T-helper 1 cell treated with Interleukin-12 subunit alpha and Interleukin-12 subunit beta and Interleukin-4 antibody, amounts not matched to agents 30 μg/mL and 1 μg/mL, for 36 hours (primary cell): ENCODE results near the gene CISH.
A peak's percentile ranks its signal among the peaks of the same experiment; 100 is the strongest.

Experiments used
- H3K27ac Mint-ChIP-seq: one replicate; pipeline ENCODE4 v1.8.0; 2021; ENCODE audit warnings: mild to moderate bottlenecking, mixed read lengths
- H3K27me3 Mint-ChIP-seq: one replicate; pipeline ENCODE4 v1.8.0; 2021; ENCODE audit warnings: low read depth, mixed read lengths
- H3K36me3 Mint-ChIP-seq: one replicate; pipeline ENCODE4 v1.8.0; 2021; ENCODE audit warnings: low read depth, mixed read lengths
- H3K4me1 Mint-ChIP-seq: one replicate; pipeline ENCODE4 v1.8.0; 2021; ENCODE audit warnings: low read depth, mixed read lengths
- H3K4me3 Mint-ChIP-seq: one replicate; pipeline ENCODE4 v1.8.0; 2021; ENCODE audit warnings: mild to moderate bottlenecking, moderate library complexity, mixed read lengths
- H3K9me3 Mint-ChIP-seq: one replicate; pipeline ENCODE4 v1.8.0; 2021; ENCODE audit warnings: mixed read lengths

CISH gene

GRCh38 chr3:50611464-50612233 is at the start of gene CISH:
TSS of gene CISH (minus strand) at chr3:50611774. CDS start at chr3:50611650, 124 bp downstream.
- peaks cover 68% of the 10 kb centered on the region for H3K36me3 Mint-ChIP-seq
- H3K4me1 Mint-ChIP-seq, result peaks cover 42% of the 10 kb centered on the region

GRCh38 chr3:50660386-50660785 is 48.8 kb upstream of the CISH start:
- Mint-ChIP-seq H3K36me3 (no peaks in the 10 kb centered on the region), H3K4me1 (peaks cover 7% of the 10 kb centered on the region), H3K27ac (no peak overlapping the region), H3K4me3 (no peak overlapping the region), H3K27me3 (no peaks in the 10 kb centered on the region), H3K9me3 (no peaks in the 10 kb centered on the region)

More at GRCh38 chr3:50611464-50612233, at the start of gene CISH:
- Mint-ChIP-seq H3K27me3 (no peaks in the 10 kb centered on the region), H3K4me3 (peak within 1 kb of the TSS; percentile 98), H3K9me3 (no peaks in the 10 kb centered on the region), H3K27ac (peak within 1 kb of the TSS; percentile 99)

- Mint-ChIP-seq H3K27me3 (no peaks in the 10 kb centered on the region), H3K4me3 (no peak overlapping the region), H3K4me1 (peaks cover 11% of the 10 kb centered on the region), H3K9me3 (no peaks in the 10 kb centered on the region), H3K27ac (no peak overlapping the region), H3K36me3 (peaks cover 4% of the 10 kb centered on the region)
Observed at GRCh38 chr3:50658831-50659230, 47.3 kb upstream of the CISH start.

- H3K27ac Mint-ChIP-seq, result no peak overlapping the region
- H3K4me1 Mint-ChIP-seq, result peaks cover 14% of the 10 kb centered on the region
- no peaks in the 10 kb centered on the region for H3K9me3 Mint-ChIP-seq
- no peak overlapping the region for H3K4me3 Mint-ChIP-seq
- H3K36me3 Mint-ChIP-seq, result peaks cover 4% of the 10 kb centered on the region
- no peaks in the 10 kb centered on the region for H3K27me3 Mint-ChIP-seq
Observed at GRCh38 chr3:50658416-50658815, 46.8 kb upstream of the CISH start.

GRCh38 chr3:50657816-50658215 is 46.2 kb upstream of the CISH start:
- no peak overlapping the region for H3K4me3 Mint-ChIP-seq
- H3K36me3 Mint-ChIP-seq, result peaks cover 7% of the 10 kb centered on the region
- no peaks in the 10 kb centered on the region for H3K27me3 Mint-ChIP-seq
- peaks cover 15% of the 10 kb centered on the region for H3K4me1 Mint-ChIP-seq
- H3K27ac Mint-ChIP-seq, result no peak overlapping the region
- H3K9me3 Mint-ChIP-seq, result no peaks in the 10 kb centered on the region

- Mint-ChIP-seq H3K27me3 (no peaks in the 10 kb centered on the region), H3K27ac (no peak overlapping the region), H3K9me3 (no peaks in the 10 kb centered on the region), H3K36me3 (peaks cover 7% of the 10 kb centered on the region), H3K4me1 (peaks cover 15% of the 10 kb centered on the region), H3K4me3 (no peak overlapping the region)
Observed at GRCh38 chr3:50657407-50657806, 45.8 kb upstream of the CISH start.

- H3K4me3 Mint-ChIP-seq, result no peak overlapping the region
- H3K27me3 Mint-ChIP-seq, result no peaks in the 10 kb centered on the region
- H3K36me3 Mint-ChIP-seq, result peaks cover 9% of the 10 kb centered on the region
- H3K9me3 Mint-ChIP-seq, result no peaks in the 10 kb centered on the region
- no peak overlapping the region for H3K27ac Mint-ChIP-seq
- peaks cover 15% of the 10 kb centered on the region for H3K4me1 Mint-ChIP-seq
Observed at GRCh38 chr3:50656417-50657195, 45.0 kb upstream of the CISH start.

GRCh38 chr3:50655009-50655830 is 43.6 kb upstream of the CISH start:
- Mint-ChIP-seq H3K9me3 (no peaks in the 10 kb centered on the region), H3K36me3 (peaks cover 12% of the 10 kb centered on the region), H3K27me3 (no peaks in the 10 kb centered on the region), H3K4me1 (peaks cover 17% of the 10 kb centered on the region), H3K4me3 (no peak overlapping the region), H3K27ac (peak overlapping the region; percentile 67)

- H3K27me3 Mint-ChIP-seq, result no peaks in the 10 kb centered on the region
- no peak overlapping the region for H3K4me3 Mint-ChIP-seq
- H3K27ac Mint-ChIP-seq, result no peak overlapping the region
- peaks cover 17% of the 10 kb centered on the region for H3K4me1 Mint-ChIP-seq
- peaks cover 12% of the 10 kb centered on the region for H3K36me3 Mint-ChIP-seq
- H3K9me3 Mint-ChIP-seq, result no peaks in the 10 kb centered on the region
Observed at GRCh38 chr3:50653937-50654595, 42.5 kb upstream of the CISH start.

- Mint-ChIP-seq H3K27ac (no peak overlapping the region), H3K9me3 (no peaks in the 10 kb centered on the region), H3K4me3 (no peak overlapping the region), H3K36me3 (peaks cover 14% of the 10 kb centered on the region), H3K27me3 (no peaks in the 10 kb centered on the region), H3K4me1 (peaks cover 17% of the 10 kb centered on the region)
Observed at GRCh38 chr3:50652709-50653108, 41.1 kb upstream of the CISH start.

- H3K9me3 Mint-ChIP-seq, result no peaks in the 10 kb centered on the region
- no peak overlapping the region for H3K4me3 Mint-ChIP-seq
- H3K4me1 Mint-ChIP-seq, result peaks cover 17% of the 10 kb centered on the region
- H3K36me3 Mint-ChIP-seq, result peaks cover 21% of the 10 kb centered on the region
- H3K27ac Mint-ChIP-seq, result no peak overlapping the region
- no peaks in the 10 kb centered on the region for H3K27me3 Mint-ChIP-seq
Observed at GRCh38 chr3:50651920-50652529, 40.5 kb upstream of the CISH start.

- Mint-ChIP-seq H3K9me3 (no peaks in the 10 kb centered on the region), H3K27me3 (no peaks in the 10 kb centered on the region), H3K36me3 (peaks cover 25% of the 10 kb centered on the region), H3K27ac (peak overlapping the region; percentile 31), H3K4me3 (no peak overlapping the region), H3K4me1 (peaks cover 17% of the 10 kb centered on the region)
Observed at GRCh38 chr3:50651445-50651844, 39.9 kb upstream of the CISH start.

- H3K9me3 Mint-ChIP-seq, result no peaks in the 10 kb centered on the region
- H3K36me3 Mint-ChIP-seq, result peaks cover 29% of the 10 kb centered on the region
- H3K27ac Mint-ChIP-seq, result no peak overlapping the region
- H3K4me1 Mint-ChIP-seq, result peaks cover 13% of the 10 kb centered on the region
- H3K4me3 Mint-ChIP-seq, result no peak overlapping the region
- no peaks in the 10 kb centered on the region for H3K27me3 Mint-ChIP-seq
Observed at GRCh38 chr3:50650018-50650417, 38.4 kb upstream of the CISH start.
